Measurements from ENCODE around the gene GAGE12H. TPM values are rescaled to one million over a fixed set of nuclear protein-coding genes. Genes with fewer than 3 reads are reported as not detected.

Gene GAGE12H
- total RNA-seq, 1 donor: not detected

DNA sequence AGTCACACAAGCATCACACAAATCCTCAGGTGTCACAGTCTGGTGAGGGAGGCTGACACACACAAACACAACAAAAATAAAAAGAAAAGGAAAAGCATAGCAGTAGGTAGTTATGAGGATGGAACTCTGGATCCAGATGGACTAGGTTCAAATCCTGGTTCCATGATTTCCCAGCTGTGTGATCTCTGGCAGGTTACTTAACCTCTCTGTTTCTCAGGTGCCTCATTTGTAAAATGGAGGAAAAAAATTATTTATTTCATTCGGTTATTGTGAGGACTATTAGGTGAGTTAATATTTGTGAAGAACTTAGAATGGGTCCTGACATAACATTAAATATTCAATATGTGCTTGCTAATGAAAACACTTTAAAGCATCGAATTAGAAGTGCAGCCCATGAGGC lies 38.8 kb downstream of the GAGE12H start:
- no peak for DNase-seq (ENCODE audit: low read depth)
- H3K4me3 ChIP-seq (ENCODE audit: low read depth, low read length): no peak overlapping the region
- TF ChIP-seq, protein P1, sequence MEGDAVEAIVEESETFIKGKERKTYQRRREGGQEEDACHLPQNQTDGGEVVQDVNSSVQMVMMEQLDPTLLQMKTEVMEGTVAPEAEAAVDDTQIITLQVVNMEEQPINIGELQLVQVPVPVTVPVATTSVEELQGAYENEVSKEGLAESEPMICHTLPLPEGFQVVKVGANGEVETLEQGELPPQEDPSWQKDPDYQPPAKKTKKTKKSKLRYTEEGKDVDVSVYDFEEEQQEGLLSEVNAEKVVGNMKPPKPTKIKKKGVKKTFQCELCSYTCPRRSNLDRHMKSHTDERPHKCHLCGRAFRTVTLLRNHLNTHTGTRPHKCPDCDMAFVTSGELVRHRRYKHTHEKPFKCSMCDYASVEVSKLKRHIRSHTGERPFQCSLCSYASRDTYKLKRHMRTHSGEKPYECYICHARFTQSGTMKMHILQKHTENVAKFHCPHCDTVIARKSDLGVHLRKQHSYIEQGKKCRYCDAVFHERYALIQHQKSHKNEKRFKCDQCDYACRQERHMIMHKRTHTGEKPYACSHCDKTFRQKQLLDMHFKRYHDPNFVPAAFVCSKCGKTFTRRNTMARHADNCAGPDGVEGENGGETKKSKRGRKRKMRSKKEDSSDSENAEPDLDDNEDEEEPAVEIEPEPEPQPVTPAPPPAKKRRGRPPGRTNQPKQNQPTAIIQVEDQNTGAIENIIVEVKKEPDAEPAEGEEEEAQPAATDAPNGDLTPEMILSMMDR (IDR thresholded peaks at IDR 0.05; ENCODE audit: insufficient read depth, low read depth, low read length): no peak

DNA sequence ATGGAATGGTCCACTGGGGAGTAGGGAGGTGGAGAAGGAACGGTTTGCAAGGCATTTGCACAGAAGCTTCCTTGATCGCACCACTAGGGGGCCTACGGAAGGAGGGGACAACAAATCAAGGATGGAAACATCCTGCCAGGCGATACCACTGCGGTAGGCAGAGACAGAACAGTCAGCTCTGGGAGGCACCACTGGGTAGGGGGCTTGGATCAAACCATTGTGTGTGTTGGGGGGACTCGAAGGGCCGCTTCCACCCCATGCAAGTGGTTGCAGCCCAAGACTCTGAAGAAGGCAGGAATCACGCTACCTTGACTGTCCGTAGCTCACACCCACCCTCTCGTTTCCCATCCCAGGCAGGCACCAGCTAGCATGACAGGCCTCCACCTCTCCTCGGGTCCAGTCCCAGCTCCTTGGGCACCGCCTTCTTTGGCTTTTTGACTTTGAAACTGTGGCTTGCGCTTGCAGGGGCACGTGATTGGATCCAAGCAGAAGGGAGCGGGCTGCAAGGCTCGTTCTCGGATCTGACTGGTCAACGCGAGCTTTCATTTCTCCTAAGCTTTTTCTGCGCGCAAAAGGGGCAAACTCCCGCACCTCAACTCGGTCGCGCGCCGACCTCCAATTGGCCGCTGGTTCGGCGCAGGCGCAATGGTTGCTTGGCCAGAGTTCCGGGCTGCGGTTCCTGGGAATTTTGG lies 47.5 kb downstream of the GAGE12H start:
- no peak overlapping the region for H3K4me3 ChIP-seq (ENCODE audit: low read depth, low read length)
- TF ChIP-seq, protein P1 (IDR thresholded peaks at IDR 0.05; ENCODE audit: insufficient read depth, low read depth, low read length): no peak
- DNase-seq (ENCODE audit: low read depth): no peak

Small RNA genes within 50 kb of the gene (small RNA-seq; reads per million reads assigned to genes)
- gene GAGE12B: not detected

Other genes starting within 250 kb of the GAGE12H start
- not detected in 2 replicates for gene GAGE13, start 248.4 kb upstream of the GAGE12H start, total RNA-seq
- not detected in 2 replicates for gene GAGE12C, start 47.8 kb upstream of the GAGE12H start, total RNA-seq
- not detected in 2 replicates for gene GAGE12D, start 38.2 kb upstream of the GAGE12H start, total RNA-seq
- not detected in 2 replicates for gene GAGE12E, start 28.7 kb upstream of the GAGE12H start, total RNA-seq
- not detected in 2 replicates for gene GAGE12F, start 19.1 kb upstream of the GAGE12H start, total RNA-seq
- not detected in 2 replicates for gene GAGE12G, start 9.5 kb upstream of the GAGE12H start, total RNA-seq
- gene GAGE2A, start 9.5 kb downstream of the GAGE12H start, total RNA-seq: not detected in 2 replicates
- not detected in 2 replicates for gene GAGE1, start 19.1 kb downstream of the GAGE12H start, total RNA-seq
- not detected in 2 replicates for gene PAGE1, start 116.0 kb downstream of the GAGE12H start, total RNA-seq
- not detected in 2 replicates for gene PAGE4, start 249.4 kb downstream of the GAGE12H start, total RNA-seq